Epithelial cell of prostate (primary cell): ENCODE measurements around the gene SLC5A6.

ENCODE experiments used
- DNase-seq: peaks from one replicate; pipeline ENCODE4 v3.0.0-alpha.2; 2011; ENCODE audit warnings: low read depth, low spot score
- H3K27ac ChIP-seq: fragments of 450-650 bp; 2 replicates; pipeline ENCODE4 v1.5.1; 2017; ENCODE audit warnings: mild to moderate bottlenecking

SLC5A6 gene

DNA sequence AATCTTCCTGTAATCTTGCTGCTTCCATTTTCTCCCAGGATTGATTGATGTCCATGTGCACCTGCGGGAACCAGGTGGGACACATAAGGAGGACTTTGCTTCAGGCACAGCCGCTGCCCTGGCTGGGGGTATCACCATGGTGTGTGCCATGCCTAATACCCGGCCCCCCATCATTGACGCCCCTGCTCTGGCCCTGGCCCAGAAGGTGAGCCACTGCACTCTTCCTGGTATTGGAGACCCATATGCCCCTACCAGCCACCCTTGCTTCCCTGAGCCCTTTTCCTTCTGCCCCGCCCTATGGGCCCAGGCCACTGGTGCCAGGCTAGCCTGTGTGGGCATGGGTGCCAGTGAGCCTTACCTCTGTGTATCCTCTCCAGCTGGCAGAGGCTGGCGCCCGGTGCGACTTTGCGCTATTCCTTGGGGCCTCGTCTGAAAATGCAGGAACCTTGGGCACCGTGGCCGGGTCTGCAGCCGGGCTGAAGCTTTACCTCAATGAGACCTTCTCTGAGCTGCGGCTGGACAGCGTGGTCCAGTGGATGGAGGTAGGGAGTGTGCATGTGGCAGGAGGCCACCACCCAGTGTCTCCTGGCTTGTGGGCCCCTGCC lies 25.4 kb upstream of the SLC5A6 start:
- DNase-seq, result no peak
- H3K27ac ChIP-seq, result no peak overlapping the region

DNA sequence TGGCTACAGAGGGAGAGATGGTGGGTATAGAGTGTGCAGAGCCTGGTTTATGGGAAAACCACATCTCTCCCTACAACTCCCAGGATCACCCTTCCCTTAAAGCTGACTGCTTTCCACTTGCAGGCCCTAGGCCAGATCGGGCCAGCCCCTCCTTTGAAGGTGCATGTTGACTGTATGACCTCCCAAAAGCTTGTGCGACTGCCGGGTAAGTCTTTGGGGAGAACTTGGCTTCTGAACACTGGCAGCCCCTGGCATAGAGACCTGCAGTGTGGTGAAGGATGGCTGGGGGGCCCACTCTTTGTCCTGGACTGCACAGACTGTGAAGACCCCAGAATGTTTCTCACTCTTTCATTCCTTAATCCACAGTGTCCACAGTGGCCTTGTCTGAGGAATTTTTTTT lies 24.6 kb upstream of the SLC5A6 start:
- no peak for DNase-seq
- no peak overlapping the region for H3K27ac ChIP-seq

DNA sequence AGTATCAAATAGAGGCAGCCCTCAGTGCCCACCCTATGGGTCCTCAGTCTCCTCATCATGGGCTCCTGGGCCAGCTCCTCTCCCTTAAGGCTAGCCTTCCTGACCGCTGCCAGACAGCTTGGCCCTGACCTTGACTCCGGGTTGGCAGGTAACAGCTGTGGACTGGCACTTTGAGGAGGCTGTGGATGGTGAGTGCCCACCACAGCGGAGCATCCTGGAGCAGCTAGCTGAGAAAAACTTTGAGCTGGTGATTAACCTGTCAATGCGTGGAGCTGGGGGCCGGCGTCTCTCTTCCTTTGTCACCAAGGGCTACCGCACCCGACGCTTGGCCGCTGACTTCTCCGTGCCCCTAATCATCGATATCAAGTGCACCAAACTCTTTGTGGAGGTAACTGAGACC lies 24.1 kb upstream of the SLC5A6 start:
- no peak for DNase-seq
- H3K27ac ChIP-seq, result no peak overlapping the region

DNA sequence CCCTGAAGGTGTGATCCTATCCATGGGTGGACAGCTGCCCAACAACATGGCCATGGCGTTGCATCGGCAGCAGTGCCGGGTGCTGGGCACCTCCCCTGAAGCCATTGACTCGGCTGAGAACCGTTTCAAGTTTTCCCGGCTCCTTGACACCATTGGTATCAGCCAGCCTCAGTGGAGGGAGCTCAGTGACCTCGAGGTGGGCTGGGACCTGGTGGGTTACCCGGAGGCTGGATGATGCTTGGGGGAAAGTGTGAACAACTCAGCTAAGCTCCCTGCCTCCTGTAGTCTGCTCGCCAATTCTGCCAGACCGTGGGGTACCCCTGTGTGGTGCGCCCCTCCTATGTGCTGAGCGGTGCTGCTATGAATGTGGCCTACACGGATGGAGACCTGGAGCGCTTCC lies 21.3 kb upstream of the SLC5A6 start:
- no peak overlapping the region for H3K27ac ChIP-seq
- no peak for DNase-seq

DNA sequence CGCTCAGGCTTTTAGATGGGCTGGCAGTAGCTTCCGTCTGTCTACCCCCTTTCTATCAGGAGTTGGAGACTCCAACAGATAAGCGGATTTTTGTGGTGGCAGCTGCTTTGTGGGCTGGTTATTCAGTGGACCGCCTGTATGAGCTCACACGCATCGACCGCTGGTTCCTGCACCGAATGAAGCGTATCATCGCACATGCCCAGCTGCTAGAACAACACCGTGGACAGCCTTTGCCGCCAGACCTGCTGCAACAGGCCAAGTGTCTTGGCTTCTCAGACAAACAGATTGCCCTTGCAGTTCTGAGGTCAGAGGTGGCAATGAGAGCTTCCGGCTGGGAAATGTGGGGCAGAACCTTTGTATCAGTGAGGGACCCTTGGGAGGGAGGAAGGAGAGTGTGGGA lies 19.9 kb upstream of the SLC5A6 start:
- DNase-seq, result no peak
- H3K27ac ChIP-seq, result no peak overlapping the region

DNA sequence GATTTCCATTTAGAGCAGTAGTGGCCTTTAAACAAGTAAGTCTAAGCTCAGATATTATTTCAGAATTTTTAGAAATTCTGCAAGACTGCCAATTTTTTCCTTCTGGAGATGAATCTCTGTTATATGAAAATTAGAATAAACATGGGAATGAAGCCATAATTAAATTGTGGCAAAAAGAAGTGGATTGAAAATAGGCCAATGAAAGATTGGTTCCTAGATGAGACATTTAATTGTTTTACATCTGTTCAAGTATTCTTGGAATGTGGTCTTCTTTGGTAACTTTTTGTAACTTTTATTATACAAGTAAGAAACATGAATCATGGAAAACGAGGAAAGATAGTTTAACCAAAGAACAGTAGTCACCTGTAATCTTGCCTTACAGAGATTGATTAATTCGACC lies 15.4 kb upstream of the SLC5A6 start:
- DNase-seq, result no peak
- H3K27ac ChIP-seq, result no peak overlapping the region

DNA sequence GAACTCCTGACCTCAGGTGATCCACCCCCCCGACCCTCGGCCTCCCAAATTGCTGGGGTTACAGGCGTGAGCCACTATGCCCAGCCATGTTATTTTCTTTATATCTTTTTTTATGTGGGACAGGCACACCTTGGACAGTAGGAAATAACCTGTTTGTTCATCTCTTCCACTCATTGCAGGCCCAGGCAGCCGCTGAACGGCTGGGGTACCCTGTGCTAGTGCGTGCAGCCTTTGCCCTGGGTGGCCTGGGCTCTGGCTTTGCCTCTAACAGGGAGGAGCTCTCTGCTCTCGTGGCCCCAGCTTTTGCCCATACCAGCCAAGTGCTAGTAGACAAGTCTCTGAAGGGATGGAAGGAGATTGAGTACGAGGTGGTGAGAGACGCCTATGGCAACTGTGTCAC lies 13.5 kb upstream of the SLC5A6 start:
- no peak overlapping the region for H3K27ac ChIP-seq
- DNase-seq, result no peak

DNA sequence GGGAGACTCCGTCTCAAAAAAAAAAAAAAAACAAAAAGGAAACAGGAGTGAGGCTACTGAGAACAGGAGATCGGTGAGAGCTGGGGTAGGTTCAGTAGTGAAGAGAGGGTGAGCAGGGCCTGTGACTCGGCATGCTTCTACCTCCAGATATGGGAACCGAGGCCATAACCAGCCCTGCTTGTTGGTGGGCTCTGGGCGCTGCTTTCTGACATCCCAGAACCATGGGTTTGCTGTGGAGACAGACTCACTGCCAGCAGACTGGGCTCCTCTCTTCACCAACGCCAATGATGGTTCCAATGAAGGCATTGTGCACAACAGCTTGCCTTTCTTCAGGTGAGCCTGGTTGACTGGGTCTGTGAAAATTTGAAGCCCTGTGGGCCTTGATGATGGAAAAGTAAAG lies 11.3 kb upstream of the SLC5A6 start:
- H3K27ac ChIP-seq, result no peak overlapping the region
- DNase-seq, result no peak

DNA sequence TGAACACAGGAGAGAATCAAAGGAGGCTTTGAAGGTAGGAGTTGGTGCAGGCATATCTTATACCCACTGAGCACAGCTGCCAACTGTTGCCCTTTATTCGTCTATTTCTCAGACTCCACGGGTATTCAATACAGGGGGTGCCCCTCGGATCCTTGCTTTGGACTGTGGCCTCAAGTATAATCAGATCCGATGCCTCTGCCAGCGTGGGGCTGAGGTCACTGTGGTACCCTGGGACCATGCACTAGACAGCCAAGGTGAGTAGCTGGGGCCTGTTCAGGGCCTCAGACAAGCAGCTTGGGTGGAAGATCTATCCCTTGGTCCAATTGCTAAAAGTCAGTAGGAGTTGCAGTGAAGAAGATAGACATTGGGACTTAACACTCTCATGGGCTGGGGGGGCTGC lies 10.3 kb upstream of the SLC5A6 start:
- H3K27ac ChIP-seq, result no peak overlapping the region
- no peak for DNase-seq

DNA sequence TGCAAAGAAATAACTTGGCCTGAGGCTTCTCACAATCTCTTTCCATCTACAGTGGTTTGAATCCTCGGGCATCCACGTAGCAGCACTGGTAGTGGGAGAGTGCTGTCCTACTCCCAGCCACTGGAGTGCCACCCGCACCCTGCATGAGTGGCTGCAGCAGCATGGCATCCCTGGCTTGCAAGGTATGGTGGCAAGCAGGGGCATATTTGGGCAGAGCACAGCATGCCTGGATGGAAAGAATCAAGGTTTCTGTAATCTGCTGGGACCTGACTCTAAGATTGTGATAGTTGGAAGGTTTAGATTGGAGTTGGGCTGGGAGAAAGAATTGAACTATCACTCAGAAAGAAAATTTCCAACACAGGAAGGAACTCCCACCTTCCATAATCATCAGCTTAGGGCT lies 9.1 kb upstream of the SLC5A6 start:
- DNase-seq, result no peak

DNA sequence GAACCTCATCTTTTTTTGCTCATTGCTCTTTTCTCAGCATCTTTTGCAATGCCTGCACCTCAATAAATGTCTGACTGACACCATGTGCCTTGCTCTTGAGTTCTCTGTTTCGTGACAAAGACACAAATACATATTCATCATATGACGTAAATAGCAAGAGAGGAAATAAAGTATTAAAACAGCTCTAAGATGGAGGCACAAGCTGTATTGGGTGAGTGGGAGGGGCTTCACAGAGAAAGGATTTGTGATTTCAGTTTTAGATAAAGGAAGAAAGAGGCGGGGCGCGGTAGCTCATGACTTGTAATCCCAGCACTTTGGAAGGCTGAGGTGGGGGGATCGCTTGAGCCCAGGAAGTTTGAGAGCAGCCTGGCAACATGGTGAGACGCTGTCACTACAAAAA lies 8.0 kb upstream of the SLC5A6 start:
- no peak overlapping the region for H3K27ac ChIP-seq
- DNase-seq, result no peak

More for the DNA sequence above, 9.1 kb upstream of the SLC5A6 start:
- no peak overlapping the region for H3K27ac ChIP-seq

DNA sequence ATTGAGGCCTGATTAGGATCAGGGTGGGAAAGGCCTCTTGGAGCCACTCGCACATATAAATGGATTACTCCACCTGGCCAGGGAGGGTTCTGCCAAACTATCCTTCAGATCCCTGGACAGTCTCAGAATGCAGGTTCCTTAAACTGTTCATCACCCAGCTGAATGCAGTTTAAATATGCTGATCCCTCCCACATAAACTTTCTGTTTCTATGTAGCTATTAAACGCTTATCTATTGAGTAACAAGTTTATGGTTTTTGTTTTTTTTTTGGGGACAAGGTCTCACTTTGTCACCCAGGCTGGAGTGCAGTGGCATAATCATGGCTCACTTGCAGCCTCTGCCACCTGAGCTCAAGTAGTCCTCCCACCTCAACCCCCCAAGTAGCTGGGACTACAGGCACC lies 7.0 kb upstream of the SLC5A6 start:
- H3K27ac ChIP-seq, result no peak overlapping the region
- no peak for DNase-seq

DNA sequence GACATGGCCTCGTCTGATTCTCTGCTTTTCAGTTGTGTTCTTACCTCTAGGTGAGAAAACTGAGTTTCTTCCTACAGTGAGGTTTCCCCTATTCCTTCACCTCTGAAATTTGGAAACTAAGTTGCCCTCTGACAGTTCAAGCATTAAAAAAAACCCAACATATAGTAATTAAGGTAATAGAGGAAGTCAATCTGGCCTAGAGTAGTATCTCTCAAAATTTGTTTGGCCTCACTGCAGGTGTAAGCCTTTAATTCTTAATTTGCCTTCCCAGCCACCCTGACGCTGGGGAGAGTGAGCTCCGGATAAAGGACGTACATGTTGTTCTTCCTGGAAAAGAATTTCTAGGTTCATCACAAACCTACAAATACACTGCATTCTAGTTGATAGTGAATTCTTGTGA lies 6.5 kb upstream of the SLC5A6 start:
- DNase-seq, result no peak
- no peak overlapping the region for H3K27ac ChIP-seq

DNA sequence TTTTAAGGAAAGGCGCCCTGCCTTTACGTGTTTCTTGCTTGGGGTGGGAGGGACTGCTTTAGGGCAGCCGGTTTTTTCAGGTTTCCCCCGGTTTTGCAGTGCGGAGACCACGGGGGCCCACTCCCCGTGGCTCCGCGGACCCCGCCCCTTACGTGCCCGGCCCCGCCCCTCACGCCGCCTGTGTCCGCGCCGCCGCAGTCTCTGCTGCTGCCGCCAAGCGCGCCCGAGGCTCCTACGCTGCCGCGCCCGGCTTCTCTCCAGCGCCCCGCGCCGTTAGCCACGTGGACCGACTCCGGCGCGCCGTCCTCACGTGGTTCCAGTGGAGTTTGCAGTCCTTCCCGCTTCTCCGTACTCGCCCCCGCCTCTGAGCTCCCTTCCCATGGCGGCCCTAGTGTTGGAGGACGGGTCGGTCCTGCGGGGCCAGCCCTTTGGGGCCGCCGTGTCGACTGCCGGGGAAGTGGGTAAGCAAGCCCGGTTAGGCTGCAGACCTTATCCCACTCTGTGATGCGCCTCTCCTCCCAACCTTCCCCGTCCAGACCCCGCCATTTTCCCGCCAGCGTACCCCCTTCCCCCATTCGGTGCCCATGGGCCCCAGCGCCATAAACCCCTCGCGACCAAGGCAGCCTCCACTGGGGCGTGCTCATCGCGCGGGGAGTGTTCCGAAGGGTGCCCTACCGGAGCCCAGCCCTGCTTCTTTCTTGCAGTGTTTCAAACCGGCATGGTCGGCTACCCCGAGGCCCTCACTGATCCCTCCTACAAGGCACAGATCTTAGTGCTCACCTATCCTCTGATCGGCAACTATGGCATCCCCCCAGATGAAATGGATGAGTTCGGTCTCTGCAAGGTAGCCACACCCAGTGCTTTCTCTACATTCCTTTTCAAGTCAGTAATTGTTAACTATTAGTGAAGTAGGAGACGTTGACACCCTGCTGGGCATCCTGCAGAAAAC lies 5.4 kb upstream of the SLC5A6 start, which contains the start of gene CAD:
Gene CAD, plus strand, starts transcription at position 197 of the 949 bp plus-strand sequence. Its CDS starts 183 bp downstream, at position 380.
- DNase-seq, result no peak
- peak within 1 kb of the TSS; percentile 43 for H3K27ac ChIP-seq

DNA sequence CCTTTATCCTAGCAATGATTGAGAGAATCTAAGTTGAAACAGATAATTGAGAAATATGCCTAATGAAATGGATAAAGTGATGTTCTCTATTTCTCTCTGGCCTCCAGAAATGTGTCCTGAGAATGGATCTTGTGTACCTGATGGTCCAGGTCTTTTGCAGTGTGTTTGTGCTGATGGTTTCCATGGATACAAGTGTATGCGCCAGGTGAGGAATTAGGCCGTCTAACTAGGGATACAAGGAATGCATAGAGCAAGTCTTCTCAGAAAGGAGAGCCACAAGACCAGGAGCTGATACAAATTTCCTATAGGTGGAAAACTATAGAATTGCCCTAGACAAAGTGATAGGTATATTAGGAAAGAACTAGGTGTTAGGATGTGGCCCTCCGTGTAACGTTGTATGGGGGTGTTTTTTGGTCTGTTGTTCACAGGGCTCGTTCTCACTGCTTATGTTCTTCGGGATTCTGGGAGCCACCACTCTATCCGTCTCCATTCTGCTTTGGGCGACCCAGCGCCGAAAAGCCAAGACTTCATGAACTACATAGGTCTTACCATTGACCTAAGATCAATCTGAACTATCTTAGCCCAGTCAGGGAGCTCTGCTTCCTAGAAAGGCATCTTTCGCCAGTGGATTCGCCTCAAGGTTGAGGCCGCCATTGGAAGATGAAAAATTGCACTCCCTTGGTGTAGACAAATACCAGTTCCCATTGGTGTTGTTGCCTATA lies 4.5 kb upstream of the SLC5A6 start:
- peak overlapping the region; percentile 43 for H3K27ac ChIP-seq
- DNase-seq, result no peak

DNA sequence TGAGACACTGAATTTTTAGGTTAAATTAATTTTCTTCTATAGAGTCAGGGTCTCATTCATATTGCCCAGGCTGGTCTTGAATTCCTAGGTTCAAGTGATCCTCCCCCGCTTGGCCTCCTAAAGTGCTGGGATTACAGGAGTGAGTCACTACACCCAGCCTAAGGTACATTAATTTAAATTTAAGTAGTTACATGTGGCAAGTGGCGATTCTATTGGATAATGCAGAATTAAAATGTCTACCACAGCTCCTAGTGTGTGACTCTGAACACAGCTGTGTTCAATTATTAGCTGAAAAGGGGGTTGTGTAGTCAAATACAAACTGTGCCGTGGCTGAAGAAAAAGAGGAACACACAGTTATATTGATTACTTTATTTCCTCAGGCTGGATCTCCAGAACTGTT lies 2.9 kb upstream of the SLC5A6 start:
- no peak overlapping the region for H3K27ac ChIP-seq
- DNase-seq, result no peak

DNA sequence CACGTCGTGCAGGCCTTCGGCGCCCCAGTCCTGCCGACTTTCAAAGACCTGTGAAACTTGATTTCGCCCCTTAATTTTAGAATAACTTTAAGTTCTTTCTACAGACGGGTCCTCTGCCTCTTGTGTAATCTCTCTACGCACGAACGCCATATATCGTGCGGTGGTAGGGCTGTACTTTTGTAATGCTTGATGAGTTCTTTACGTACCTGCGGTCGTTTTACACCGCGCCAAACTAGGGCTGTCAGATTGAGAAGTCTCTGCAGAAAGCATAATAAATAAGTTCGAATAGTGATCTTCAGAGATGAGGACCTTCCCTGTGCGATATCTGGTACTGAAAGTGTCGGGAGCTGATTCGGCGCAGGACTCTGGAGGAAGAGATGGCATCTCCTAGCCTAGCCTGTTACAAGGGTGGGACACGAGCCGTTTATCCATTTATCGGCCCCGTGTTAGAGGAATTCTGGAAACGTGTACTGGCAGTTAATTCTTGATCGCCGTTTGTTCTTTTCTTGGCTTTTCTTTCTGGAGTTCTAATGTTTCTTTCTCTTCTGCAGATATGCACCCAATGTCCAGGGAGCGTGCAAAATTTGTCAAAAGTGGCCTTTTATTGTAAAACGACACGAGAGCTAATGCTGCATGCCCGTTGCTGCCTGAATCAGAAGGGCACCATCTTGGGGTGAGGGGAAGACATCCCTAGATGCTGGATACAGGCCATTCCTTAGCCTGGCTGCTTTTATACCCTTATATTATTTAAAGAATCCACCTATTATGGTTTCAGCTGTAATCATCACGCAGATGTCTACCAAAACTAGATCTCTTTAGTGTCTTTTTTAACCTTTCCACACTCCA lies 781 bp upstream of the SLC5A6 start:
- DNase-seq, result no peak
- peak overlapping the region; percentile 83 for H3K27ac ChIP-seq

DNA sequence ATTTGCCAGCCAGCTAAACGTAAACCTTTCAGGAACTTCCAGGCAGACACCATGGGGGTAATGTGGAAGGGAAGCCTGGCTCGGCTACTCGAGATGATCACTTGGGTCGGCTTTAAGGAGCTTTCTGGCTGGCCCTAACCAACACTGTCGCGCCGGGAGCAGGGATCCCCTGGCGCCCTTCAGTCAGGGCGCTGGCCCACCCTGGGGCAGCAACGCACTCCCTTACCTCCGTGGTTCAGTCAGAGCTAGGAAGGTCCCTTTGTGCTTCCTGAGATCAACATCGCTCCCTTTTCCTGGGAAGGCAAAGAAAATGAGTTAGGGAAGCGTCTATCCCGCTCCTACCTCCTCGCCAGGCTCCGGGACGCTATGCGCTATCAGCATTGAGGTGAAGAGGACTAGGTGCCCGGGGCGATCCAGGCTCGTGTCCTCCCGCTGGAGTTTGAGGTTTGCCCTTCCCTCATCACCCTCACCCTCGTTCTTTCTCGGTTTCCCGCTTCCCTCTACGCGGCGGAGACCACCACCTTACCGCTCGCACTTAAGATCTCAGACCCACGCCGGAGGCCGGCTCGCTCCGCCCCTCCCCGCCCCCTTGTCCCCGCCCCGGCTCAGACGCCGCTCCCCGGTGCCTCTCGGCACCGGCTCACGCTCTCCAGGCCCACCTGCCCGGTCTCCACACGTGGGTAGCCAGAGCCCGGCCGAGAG lies 676 bp downstream of the SLC5A6 start:
- peak overlapping the region; percentile 83 for H3K27ac ChIP-seq
- no peak for DNase-seq

DNA sequence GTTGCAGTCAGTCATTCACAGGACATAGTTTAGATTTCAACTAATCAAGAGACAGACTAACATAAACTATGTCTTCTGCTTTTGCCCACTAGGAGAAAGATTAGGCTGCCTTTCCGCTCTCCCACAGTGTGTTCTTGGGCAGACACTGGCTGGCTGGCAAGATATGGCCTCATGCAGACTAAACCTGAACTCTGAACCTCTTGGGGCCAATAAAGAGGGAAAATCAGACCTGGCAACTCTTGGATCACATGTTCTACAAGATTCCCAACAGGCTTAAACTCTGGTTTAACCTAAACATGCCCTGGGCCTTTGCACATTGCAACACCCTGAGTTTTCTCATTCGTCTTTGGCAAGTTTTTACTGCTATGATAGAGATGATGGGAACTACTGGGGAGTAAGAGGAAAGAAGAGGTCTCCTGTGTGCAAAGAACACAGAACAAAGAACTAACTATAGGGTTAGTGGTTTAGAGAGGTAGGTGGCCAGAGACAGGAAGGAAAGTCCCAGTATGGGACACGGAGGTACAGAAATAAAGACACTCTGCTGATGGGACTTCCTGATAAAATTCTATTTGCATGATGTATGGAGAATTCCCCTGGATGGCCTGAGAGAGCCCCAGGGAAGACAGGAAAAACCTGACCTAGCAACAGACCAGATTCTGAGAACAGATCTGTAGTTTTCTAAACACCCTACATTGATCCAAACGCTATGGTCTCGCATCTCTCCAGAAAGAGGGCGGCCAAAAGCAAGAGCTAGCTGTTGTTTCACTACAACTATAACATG lies 2.3 kb downstream of the SLC5A6 start:
- no peak overlapping the region for H3K27ac ChIP-seq
- DNase-seq, result no peak
